ENCODE data around the gene ARHGAP8. TPM values are rescaled to one million over a fixed set of nuclear protein-coding genes. Genes with fewer than 3 reads are reported as not detected.

The ARHGAP8 gene
- total and polyA plus RNA-seq, 2 donors (not counting 1 experiment from before 2014, with no cell fraction given), result 0.07 to 0.17 TPM

GRCh38 chr22:44734801-44735517 lies 17.4 kb upstream of the ARHGAP8 start:
- Histone ChIP-seq H4K20me1 (ENCODE audit: control insufficient read depth, extremely low read depth, insufficient read depth, low read length) (no peaks in the 10 kb centered on the region), H2AFZ (ENCODE audit: low read length) (no peak overlapping the region), H3K4me1 (ENCODE audit: control insufficient read depth, extremely low read depth, insufficient read depth, low read length) (no peaks in the 10 kb centered on the region), H3K79me2 (ENCODE audit: control insufficient read depth, insufficient read depth, low read length) (no peaks in the 10 kb centered on the region), H3K27ac (ENCODE audit: insufficient read depth, low read length) (no peak overlapping the region), H3K27me3 (ENCODE audit: control insufficient read depth, insufficient read depth, low read length) (peaks cover 13% of the 10 kb centered on the region), H3K4me3 (replicated peaks in 1 of 4; ENCODE audit: control extremely low read depth in 1 of 4, insufficient read depth in 1 of 4, low read depth in 3 of 4, low read length in 4 of 4) (no peak overlapping the region), H3K4me2 (ENCODE audit: extremely low read depth, insufficient read depth, low read length) (no peak overlapping the region), H3K9ac (ENCODE audit: insufficient read depth, low read length) (no peak overlapping the region), H3K9me3 (ENCODE audit: control insufficient read depth, insufficient read depth, low read depth, low read length) (no peaks in the 10 kb centered on the region), H3K36me3 (ENCODE audit: control insufficient read depth, insufficient read depth, low read length) (no peaks in the 10 kb centered on the region)
- no peak for DNase-seq (ENCODE audit: low read depth in 2 of 2)
- TF ChIP-seq CTCF (conservative IDR thresholded peaks at IDR 0.05 in 1 of 2, IDR thresholded peaks at IDR 0.05 in 1 of 2; ENCODE audit: low read depth in 1 of 2, low read length in 2 of 2) (no peak), EZH2 (IDR thresholded peaks at IDR 0.05; ENCODE audit: low read length, missing control alignments) (no peak)

GRCh38 chr22:44735518-44736428 lies 16.6 kb upstream of the ARHGAP8 start:
- no peaks in the 10 kb centered on the region for H3K4me1 ChIP-seq (ENCODE audit: control insufficient read depth, extremely low read depth, insufficient read depth, low read length)
- H2AFZ ChIP-seq (ENCODE audit: low read length), result no peak overlapping the region
- H3K27me3 ChIP-seq (ENCODE audit: control insufficient read depth, insufficient read depth, low read length), result peaks cover 13% of the 10 kb centered on the region
- H3K79me2 ChIP-seq (ENCODE audit: control insufficient read depth, insufficient read depth, low read length), result no peaks in the 10 kb centered on the region
- TF ChIP-seq CTCF (conservative IDR thresholded peaks at IDR 0.05 in 1 of 2, IDR thresholded peaks at IDR 0.05 in 1 of 2; ENCODE audit: low read depth in 1 of 2, low read length in 2 of 2), result peak; percentile 63 to 95
- TF ChIP-seq EZH2 (IDR thresholded peaks at IDR 0.05; ENCODE audit: low read length, missing control alignments), result no peak
- no peaks in the 10 kb centered on the region for H3K36me3 ChIP-seq (ENCODE audit: control insufficient read depth, insufficient read depth, low read length)
- H3K9ac ChIP-seq (ENCODE audit: insufficient read depth, low read length), result no peak overlapping the region
- no peaks in the 10 kb centered on the region for H4K20me1 ChIP-seq (ENCODE audit: control insufficient read depth, extremely low read depth, insufficient read depth, low read length)
- H3K9me3 ChIP-seq (ENCODE audit: control insufficient read depth, insufficient read depth, low read depth, low read length), result no peaks in the 10 kb centered on the region
- DNase-seq (ENCODE audit: low read depth in 2 of 2), result peak in 1 of 2 donors; percentile 38
- H3K27ac ChIP-seq (ENCODE audit: insufficient read depth, low read length), result no peak overlapping the region
- no peak overlapping the region for H3K4me2 ChIP-seq (ENCODE audit: extremely low read depth, insufficient read depth, low read length)
- H3K4me3 ChIP-seq (replicated peaks in 1 of 4; ENCODE audit: control extremely low read depth in 1 of 4, insufficient read depth in 1 of 4, low read depth in 3 of 4, low read length in 4 of 4), result no peak overlapping the region
